ENCODE data around the gene FBXO3. TPM values are rescaled to one million over a fixed set of nuclear protein-coding genes. Genes with fewer than 3 reads are reported as not detected.
A peak's percentile ranks its signal among the peaks of the same experiment; 100 is the strongest.

FBXO3 gene
- total RNA-seq, 2 donors from 2014 or later: 13.4 to 14.0 TPM

- Mint-ChIP-seq H3K4me1 (peaks cover 19% of the 10 kb centered on the region), H3K9me3 (no peaks in the 10 kb centered on the region), H3K36me3 (ENCODE audit: low read depth) (no peaks in the 10 kb centered on the region), H3K27ac (no peak overlapping the region), H3K27me3 (peaks cover 14% of the 10 kb centered on the region), H3K4me3 (no peak overlapping the region)
- no peak for ATAC-seq (replicated peaks)
These were observed 3.6 kb upstream of the FBXO3 start for GRCh38 chr11:33777906-33778305.

GRCh38 chr11:33775832-33776470, 1.6 kb upstream of the FBXO3 start:
- Mint-ChIP-seq H3K4me3 (peak overlapping the region; percentile 94), H3K36me3 (ENCODE audit: low read depth) (no peaks in the 10 kb centered on the region), H3K9me3 (no peaks in the 10 kb centered on the region), H3K4me1 (peaks cover 27% of the 10 kb centered on the region), H3K27me3 (peaks cover 6% of the 10 kb centered on the region), H3K27ac (no peak overlapping the region)
- ATAC-seq (replicated peaks): no peak

GRCh38 chr11:33775467-33775807, 1.1 kb upstream of the FBXO3 start:
- H3K4me1 Mint-ChIP-seq: peaks cover 28% of the 10 kb centered on the region
- peaks cover 2% of the 10 kb centered on the region for H3K36me3 Mint-ChIP-seq (ENCODE audit: low read depth)
- no peak for ATAC-seq (replicated peaks)
- peaks cover 6% of the 10 kb centered on the region for H3K27me3 Mint-ChIP-seq
- H3K9me3 Mint-ChIP-seq: no peaks in the 10 kb centered on the region
- no peak overlapping the region for H3K27ac Mint-ChIP-seq
- H3K4me3 Mint-ChIP-seq: peak overlapping the region; percentile 94

GRCh38 chr11:33774736-33775466, 581 bp upstream of the FBXO3 start:
- Mint-ChIP-seq H3K4me3 (peak overlapping the region; percentile 94), H3K27me3 (peaks cover 2% of the 10 kb centered on the region), H3K27ac (peak overlapping the region; percentile 85), H3K9me3 (no peaks in the 10 kb centered on the region), H3K36me3 (ENCODE audit: low read depth) (peaks cover 7% of the 10 kb centered on the region), H3K4me1 (peaks cover 31% of the 10 kb centered on the region)
- ATAC-seq (replicated peaks): peak; percentile 3

- Mint-ChIP-seq H3K4me3 (peak overlapping the region; percentile 94), H3K36me3 (ENCODE audit: low read depth) (peaks cover 20% of the 10 kb centered on the region), H3K9me3 (no peaks in the 10 kb centered on the region), H3K27ac (peak overlapping the region; percentile 85), H3K27me3 (no peaks in the 10 kb centered on the region), H3K4me1 (peaks cover 31% of the 10 kb centered on the region)
- ATAC-seq (replicated peaks): peak; percentile 15
These were observed 825 bp downstream of the FBXO3 start for GRCh38 chr11:33773404-33773986.

- Mint-ChIP-seq H3K27ac (no peak overlapping the region), H3K27me3 (no peaks in the 10 kb centered on the region), H3K9me3 (no peaks in the 10 kb centered on the region)
These were observed 1.4 kb downstream of the FBXO3 start for GRCh38 chr11:33772870-33773269.

GRCh38 chr11:33772300-33772699, 2.0 kb downstream of the FBXO3 start:
- Mint-ChIP-seq H3K4me3 (peak overlapping the region; percentile 94), H3K27me3 (no peaks in the 10 kb centered on the region), H3K9me3 (no peaks in the 10 kb centered on the region), H3K4me1 (peaks cover 31% of the 10 kb centered on the region), H3K36me3 (ENCODE audit: low read depth) (peaks cover 32% of the 10 kb centered on the region), H3K27ac (no peak overlapping the region)
- peak; percentile 32 for ATAC-seq (replicated peaks)

More at GRCh38 chr11:33772870-33773269, 1.4 kb downstream of the FBXO3 start:
- Mint-ChIP-seq H3K4me3 (peak overlapping the region; percentile 94), H3K36me3 (ENCODE audit: low read depth) (peaks cover 26% of the 10 kb centered on the region), H3K4me1 (peaks cover 31% of the 10 kb centered on the region)
- no peak for ATAC-seq (replicated peaks)

GRCh38 chr11:33770236-33770635, 4.1 kb downstream of the FBXO3 start:
- H3K9me3 Mint-ChIP-seq: no peaks in the 10 kb centered on the region
- peaks cover 52% of the 10 kb centered on the region for H3K36me3 Mint-ChIP-seq (ENCODE audit: low read depth)
- peak overlapping the region; percentile 13 for H3K27ac Mint-ChIP-seq

GRCh38 chr11:33769542-33769941, 4.8 kb downstream of the FBXO3 start:
- H3K9me3 Mint-ChIP-seq: no peaks in the 10 kb centered on the region
- H3K4me1 Mint-ChIP-seq: peaks cover 18% of the 10 kb centered on the region
- ATAC-seq (replicated peaks): no peak
- no peaks in the 10 kb centered on the region for H3K27me3 Mint-ChIP-seq
- no peak overlapping the region for H3K27ac Mint-ChIP-seq
- H3K4me3 Mint-ChIP-seq: no peak overlapping the region
- H3K36me3 Mint-ChIP-seq (ENCODE audit: low read depth): peaks cover 59% of the 10 kb centered on the region

More at GRCh38 chr11:33770236-33770635, 4.1 kb downstream of the FBXO3 start:
- no peak for ATAC-seq (replicated peaks)
- no peaks in the 10 kb centered on the region for H3K27me3 Mint-ChIP-seq
- H3K4me1 Mint-ChIP-seq: peaks cover 24% of the 10 kb centered on the region
- no peak overlapping the region for H3K4me3 Mint-ChIP-seq

- H3K9me3 Mint-ChIP-seq: no peaks in the 10 kb centered on the region
- H3K27ac Mint-ChIP-seq: no peak overlapping the region
- no peaks in the 10 kb centered on the region for H3K27me3 Mint-ChIP-seq
- no peak for ATAC-seq (replicated peaks)
- peaks cover 9% of the 10 kb centered on the region for H3K4me1 Mint-ChIP-seq
- no peak overlapping the region for H3K4me3 Mint-ChIP-seq
- H3K36me3 Mint-ChIP-seq (ENCODE audit: low read depth): peaks cover 78% of the 10 kb centered on the region
These were observed 6.7 kb downstream of the FBXO3 start for GRCh38 chr11:33767624-33768023.

- no peak for ATAC-seq (replicated peaks)
- peaks cover 9% of the 10 kb centered on the region for H3K4me1 Mint-ChIP-seq
- H3K27ac Mint-ChIP-seq: no peak overlapping the region
- no peaks in the 10 kb centered on the region for H3K27me3 Mint-ChIP-seq
- H3K4me3 Mint-ChIP-seq: no peak overlapping the region
- H3K36me3 Mint-ChIP-seq (ENCODE audit: low read depth): peaks cover 90% of the 10 kb centered on the region
- no peaks in the 10 kb centered on the region for H3K9me3 Mint-ChIP-seq
These were observed 8.2 kb downstream of the FBXO3 start for GRCh38 chr11:33766085-33766484.

- no peak overlapping the region for H3K27ac Mint-ChIP-seq
- no peak overlapping the region for H3K4me3 Mint-ChIP-seq
- ATAC-seq (replicated peaks): no peak
- no peaks in the 10 kb centered on the region for H3K9me3 Mint-ChIP-seq
- H3K4me1 Mint-ChIP-seq: peaks cover 18% of the 10 kb centered on the region
- H3K27me3 Mint-ChIP-seq: no peaks in the 10 kb centered on the region
- H3K36me3 Mint-ChIP-seq (ENCODE audit: low read depth): peaks cover 93% of the 10 kb centered on the region
These were observed 12.8 kb downstream of the FBXO3 start for GRCh38 chr11:33761471-33761870.

GRCh38 chr11:33753304-33753967, 20.9 kb downstream of the FBXO3 start:
- Mint-ChIP-seq H3K36me3 (ENCODE audit: low read depth) (peaks cover 81% of the 10 kb centered on the region), H3K4me1 (peaks cover 10% of the 10 kb centered on the region), H3K9me3 (no peaks in the 10 kb centered on the region), H3K27ac (peak overlapping the region; percentile 53), H3K4me3 (peak overlapping the region; percentile 44), H3K27me3 (no peaks in the 10 kb centered on the region)
- ATAC-seq (replicated peaks): peak; percentile 99

- no peak for ATAC-seq (replicated peaks)
These were observed 22.4 kb downstream of the FBXO3 start for GRCh38 chr11:33751878-33752277.

More at GRCh38 chr11:33751878-33752277, 22.4 kb downstream of the FBXO3 start:
- no peaks in the 10 kb centered on the region for H3K9me3 Mint-ChIP-seq
- H3K27me3 Mint-ChIP-seq: no peaks in the 10 kb centered on the region
- H3K27ac Mint-ChIP-seq: no peak overlapping the region
- H3K4me3 Mint-ChIP-seq: no peak overlapping the region
- H3K36me3 Mint-ChIP-seq (ENCODE audit: low read depth): peaks cover 84% of the 10 kb centered on the region
- peaks cover 10% of the 10 kb centered on the region for H3K4me1 Mint-ChIP-seq
